RPMI7951 (cell line): Measurements from ENCODE around the gene CBARP. TPM values are rescaled to one million over a fixed set of nuclear protein-coding genes. Genes with fewer than 3 reads are reported as not detected.
A peak's percentile ranks its signal among the peaks of the same experiment; 100 is the strongest.

ENCODE experiments used
- DNase-seq: peaks from one replicate; pipeline ENCODE4 v3.0.0-alpha.2; 2012; ENCODE audit warnings: low read depth
- total RNA-seq: library from RNA; depleted of rRNA; stranded (reverse); fragments of >200 nt; shearing (Covaris generic); gene quantifications from 2 replicates; pipeline ENCODE4 v1.2.3, GENCODE V29; 2014

Gene CBARP
- total RNA-seq, 1 experiment from 2014 or later, result 0.48 TPM

DNA sequence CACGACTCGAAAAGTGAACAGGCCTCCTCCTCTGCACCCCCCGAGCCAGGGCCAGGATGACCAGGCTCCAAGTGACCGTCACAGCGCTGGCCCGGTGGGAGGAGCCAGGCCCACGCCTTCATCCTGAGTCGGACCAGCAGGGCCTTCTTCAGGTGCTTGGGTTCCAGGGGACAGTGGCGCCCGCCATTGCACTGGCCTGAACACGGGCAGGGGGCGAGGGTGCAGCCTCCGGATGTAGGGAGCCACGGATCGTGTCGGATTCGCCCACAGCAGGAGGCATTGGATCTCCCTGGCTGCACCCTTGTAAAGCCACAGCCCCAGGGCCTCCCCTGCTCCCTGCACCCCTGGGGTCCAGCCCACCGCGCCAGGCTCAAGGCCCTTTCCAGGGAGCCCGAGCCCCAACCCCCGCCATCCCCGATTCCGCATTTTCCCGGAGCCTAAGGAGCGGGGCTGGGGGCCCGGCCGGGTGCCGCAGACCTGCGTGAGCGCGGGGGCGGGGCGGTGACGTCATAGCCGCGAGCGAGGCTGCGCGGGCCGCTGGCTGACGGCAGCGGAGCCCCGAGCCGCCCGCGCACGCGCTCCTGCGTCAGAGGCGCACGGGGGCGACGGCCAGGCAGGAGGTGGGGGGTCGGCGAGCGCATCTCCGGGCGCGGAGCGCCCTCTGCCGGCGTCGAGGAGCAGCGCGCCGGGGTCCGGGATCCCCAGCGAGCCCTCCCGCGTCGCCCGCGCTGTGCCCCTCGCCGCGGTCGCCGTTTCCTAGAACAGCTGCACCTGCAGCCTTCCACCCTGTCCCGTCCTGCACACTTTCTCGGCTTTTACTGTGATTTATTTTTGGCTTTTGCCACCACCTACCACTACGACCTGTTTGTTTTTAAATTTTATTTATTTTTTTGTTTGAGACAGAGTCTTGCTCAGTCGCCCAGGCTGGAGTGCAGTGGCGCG, 2.3 kb upstream of the CBARP start:
- DNase-seq, result peak; percentile 83

DNA sequence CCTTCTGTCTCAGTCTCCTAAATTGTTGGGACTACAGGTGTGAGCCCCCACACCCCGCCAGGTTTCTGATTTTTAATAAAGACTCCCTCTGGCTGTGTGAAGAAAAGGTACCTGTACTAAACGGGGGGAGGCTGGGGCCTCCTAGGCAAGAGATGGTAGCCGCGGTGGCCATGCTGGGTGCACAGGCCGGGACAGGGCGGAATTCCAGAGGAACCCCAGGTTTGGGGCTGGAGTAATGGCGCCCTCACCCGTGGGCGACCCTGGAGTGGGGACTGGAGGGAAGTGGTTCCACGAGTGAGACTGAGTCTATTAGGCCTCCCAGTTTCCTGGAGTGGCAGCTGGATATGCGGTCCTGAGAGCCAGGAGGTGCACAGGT, 1.6 kb upstream of the CBARP start:
- DNase-seq, result no peak

DNA sequence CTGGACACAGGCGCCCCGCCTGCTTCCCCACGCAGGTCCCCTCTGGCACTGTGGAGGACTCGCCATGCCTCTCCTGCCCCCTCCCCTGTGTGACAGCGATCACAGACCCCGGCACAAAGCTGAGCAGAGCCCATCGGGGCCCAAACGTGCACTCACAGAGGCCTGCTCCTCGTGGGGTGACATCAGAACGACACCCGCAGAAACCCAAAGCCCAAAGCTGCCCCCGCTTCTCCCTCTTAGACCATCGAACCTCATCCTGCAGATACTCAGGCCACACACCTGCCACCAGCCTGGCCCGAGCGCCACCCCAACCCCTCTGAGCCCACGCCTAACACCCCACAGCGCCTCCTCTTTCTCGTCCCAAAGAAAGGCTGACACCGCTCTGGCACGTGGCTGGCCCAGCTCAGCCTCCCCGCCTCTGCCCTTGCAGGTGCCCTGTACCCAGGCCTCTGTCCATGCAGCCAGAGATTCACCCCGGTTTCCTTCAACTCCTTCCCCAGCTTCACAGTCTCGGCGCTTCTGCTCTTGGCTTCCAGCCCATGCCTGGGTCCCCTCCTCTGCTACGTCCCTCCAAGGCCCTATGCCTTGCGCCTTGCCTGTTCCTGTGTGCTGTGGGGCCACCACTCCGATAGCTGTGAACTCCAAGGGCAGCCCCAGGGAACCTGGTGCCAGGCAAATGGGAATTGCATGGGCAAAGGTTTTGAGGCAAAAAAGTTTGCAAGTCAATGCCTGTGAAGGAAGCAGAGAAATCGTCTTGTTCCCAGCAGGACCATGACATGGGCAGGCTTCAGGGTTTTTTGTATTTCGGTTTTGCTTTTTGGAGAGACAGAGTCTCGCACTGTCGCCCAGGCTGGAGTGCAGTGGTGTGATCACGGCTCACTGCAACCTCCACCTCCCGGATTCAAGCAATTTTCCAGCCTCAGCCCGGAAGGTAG, 831 bp upstream of the CBARP start:
- DNase-seq, result no peak

DNA sequence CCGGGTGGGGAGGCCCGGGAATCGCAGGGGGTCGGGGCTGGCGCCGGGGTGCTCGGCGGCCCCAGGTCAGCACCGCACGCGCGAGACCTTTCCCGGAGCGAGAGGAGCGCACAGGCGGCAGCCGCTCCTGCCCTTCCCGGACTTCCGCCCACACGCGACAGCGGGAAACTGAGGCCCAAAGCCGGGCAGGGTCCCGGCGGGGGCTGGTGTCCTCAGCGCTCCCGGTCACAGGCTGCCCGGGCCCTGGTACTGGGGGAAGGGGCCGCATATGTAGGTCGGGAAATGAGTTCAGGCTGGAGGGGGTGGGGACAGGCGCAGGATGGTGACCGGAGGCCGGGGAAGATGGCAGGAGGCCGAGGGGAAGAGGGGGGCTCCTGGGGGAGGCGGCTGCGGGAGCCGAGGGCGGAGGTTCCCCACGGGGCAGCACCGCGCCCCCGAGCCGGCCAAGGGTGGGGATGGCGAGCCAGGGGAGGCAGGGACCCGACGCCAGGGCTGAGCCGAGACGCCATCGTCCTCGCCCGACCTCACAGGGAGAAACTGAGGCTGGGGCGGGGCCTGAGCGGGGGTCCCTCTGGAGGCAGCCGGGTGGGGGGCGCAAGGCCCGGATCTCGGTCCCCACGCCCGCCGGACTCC, 662 bp downstream of the CBARP start:
- DNase-seq, result no peak

DNA sequence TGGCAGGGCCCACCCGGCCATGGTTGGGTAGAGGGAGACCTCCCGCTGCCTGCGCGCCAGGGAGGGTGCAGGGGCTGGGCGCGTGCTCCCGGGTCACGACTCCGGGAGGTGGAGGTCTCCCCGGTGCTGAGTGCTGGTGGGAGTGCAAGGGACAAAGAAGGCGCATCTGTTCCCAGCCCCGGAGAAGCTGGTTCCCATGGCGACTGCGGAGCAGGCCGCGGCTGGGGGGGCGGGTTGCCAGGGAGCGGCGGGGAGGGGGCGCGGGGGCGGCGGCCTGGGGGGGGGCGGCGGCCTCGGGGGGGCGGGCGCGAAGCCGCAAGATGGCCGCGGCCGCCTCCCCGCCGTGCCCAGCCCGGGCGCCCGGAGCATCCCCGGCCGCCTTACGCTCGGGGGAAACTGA, 1.2 kb downstream of the CBARP start:
- DNase-seq, result no peak

DNA sequence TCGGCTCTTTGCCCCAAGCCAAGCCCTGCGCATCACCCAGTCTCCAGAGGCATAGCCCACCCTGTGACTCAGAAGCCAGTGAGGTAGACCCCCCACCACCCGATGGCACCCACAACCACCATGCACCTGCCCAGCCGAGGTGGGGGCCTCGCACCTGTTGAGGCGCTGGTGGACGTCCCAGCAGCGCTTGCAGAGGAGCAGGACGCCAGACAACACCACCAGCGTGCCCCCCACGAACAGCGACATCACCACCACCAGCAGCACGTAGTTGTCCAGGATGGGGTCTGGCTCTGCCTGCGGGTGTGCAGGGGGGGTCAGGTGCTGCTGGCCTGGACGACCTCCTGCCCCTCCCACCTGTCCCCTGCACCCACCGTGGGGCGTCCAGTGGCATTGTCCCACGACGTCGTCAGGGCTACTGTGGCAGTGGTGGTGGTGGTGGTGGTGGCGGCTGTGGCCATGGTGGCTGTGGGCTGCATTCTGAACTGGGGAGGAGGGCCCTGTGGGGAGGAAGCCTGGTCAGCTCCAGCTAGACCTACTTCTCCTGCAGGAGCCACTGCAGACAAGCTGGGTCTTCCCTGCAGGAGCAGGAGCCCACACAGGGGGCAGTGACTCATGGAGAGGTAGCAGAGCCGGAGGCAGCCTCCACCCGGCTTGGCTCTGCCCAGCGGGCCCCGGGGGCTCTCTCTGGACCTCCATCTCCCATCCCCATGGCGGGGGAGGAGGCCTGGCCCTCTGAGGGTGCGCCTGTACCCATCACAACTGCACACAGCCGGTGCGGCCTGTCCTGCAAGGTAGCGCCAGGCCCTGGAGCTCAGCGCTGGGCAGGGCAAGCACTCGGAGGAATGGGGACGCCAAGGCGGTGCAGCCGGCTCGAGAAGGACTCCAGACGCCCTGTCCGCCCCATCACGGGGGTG, 1.9 kb downstream of the CBARP start:
- peak; percentile 54 for DNase-seq

DNA sequence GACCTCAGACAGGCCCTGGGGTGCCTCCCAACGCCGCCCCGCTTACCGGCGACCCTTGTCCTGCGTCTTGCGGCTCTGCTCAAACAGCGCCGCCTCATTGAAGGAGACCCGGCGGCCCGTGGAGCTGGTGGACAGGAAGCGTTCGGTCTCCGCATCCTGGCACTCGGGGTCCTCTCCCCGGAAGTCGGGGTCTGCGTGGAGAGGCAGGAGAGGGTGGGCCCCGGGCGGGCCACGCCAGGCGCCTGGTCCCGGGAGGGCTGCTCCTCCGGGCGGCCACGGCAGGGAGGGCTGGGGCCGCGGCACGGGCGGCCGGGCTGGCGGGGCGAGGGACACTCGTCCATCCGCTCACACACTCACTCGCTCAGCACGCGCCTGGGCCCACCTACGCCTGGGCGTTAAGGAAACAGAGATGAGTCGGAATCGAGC, 2.8 kb downstream of the CBARP start:
- DNase-seq, result no peak

DNA sequence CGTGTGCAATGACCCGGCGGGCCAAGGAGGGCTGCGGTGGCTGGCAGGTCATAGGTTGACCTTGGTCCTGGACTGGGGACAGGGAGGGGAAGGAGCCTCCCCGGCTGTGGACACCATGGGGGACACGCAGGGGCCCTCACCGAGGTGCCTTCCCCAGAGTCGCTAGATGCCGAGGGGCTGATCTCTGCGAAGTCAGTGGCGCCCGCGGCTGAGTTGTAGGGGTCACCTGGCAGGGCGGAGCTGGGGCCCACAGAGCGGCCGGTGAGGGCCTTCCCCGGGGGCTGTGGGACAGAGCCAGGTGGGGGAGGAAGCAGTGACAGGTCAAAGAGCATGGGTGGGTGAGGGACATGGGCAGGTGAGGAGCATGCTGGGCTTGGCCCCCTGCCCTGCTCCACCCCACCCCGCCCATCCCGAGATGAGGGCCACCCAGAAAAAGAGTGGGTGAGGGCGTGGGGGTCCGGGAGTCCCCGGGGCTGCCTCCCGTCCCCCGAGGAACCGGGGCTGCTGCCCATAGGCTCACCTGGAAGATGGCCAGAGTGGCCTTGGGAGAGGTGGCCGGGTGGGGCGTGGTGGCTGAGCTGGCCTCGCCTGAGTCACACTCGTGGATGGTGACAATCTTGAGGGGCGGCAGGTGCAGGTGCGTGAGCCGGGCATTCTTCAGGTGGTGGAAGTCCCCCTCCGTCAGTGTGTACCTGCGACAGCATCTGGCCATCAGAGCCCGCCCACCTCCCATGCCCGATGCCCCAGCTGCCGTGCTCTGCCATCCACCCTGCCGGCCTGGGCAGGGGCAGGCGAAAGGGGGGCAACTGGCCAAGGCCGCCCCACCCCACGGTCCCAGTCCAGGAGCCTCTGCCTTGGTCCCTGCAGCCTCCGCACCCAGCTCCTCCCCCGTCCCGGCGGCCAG, 3.5 kb downstream of the CBARP start:
- no peak for DNase-seq

DNA sequence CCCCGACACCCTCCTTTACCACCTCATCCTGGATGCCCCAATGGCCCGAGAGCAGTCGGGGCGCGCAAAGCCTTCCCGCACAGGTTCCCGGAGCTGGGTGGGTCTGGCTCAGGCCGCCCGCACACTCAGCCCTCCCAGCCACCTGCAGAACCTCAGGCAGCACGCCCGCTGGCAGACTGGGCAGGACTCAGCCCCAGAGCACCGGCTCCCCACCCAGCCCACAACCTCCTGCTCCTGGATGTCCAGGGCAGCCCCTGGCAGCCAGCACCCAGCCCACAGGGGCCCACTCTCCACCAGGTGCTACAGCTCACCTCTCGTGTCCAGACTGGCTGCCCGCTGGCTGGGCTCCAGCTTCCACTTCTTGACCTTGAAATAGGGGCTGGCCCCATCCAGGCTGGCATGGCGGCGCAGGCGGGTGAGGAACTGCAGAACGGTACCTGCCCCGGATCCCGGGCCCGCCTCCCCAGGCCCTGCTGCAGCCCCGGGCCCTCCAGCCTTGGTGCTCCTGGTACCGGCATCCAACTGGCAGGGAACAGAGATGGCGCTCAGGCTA, 4.6 kb downstream of the CBARP start:
- no peak for DNase-seq

DNA sequence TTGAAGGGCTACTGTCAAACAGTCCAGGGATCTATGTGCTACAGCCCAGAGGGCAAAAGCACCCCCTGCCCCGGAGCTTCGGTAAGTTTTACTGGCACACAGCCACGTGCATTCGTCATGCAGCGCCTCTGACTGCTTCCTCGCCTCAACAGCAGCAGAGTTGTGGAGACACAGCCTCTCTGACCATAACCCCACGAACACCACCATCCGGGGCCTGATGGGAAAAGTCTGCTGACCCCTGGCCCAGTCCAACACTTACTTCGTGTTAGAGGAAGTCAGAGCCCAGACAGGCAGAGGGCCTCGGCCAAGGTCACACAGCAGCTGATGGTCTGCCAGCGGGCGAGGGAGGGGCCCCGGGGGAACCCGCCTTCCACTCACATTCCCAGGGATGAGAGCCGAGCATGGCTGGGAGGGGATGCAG, 5.1 kb downstream of the CBARP start:
- no peak for DNase-seq

DNA sequence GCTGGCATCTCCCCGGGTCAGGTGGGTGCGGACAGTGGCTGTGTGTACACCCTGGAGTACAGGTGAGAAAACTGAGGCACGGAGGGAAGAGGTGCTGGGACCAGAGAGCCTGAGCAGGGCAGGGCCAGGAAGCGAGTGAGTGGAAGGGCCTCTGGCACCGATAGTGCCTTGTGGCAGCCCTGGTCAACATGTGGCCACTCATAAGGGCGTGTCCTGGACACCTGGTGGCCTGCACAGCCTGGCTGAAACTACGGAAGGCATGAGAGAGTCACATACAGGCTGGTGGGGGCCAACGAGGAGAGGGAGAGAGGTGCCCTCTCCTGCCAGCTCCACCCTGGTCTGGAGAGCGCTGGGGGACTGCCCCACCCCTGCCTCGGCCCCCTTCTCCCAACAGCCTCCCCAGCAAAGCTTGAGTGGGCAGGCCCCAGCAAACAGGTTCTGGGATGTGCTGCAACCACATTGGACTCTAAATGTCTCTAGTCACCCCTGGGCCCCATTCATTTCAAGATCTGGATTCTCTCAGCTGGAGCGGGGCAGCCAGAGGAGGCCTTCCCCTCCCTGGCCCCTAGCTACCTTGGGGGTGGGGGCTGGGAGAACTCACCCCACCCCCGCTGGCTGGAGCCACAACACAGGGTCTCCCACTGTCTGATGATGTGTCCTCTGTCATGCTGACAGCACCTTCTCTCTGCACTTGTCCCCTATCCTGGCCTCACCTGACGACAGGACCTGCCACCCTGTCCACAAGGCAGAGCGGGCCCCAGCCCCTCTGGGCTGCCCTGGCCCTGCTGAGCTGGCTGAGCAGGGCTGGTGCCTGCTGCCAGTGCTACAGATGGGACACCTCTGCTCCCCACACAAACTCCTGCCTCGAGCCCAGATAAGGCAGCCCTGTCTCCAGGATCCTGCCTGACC, 5.8 kb downstream of the CBARP start:
- DNase-seq, result no peak

DNA sequence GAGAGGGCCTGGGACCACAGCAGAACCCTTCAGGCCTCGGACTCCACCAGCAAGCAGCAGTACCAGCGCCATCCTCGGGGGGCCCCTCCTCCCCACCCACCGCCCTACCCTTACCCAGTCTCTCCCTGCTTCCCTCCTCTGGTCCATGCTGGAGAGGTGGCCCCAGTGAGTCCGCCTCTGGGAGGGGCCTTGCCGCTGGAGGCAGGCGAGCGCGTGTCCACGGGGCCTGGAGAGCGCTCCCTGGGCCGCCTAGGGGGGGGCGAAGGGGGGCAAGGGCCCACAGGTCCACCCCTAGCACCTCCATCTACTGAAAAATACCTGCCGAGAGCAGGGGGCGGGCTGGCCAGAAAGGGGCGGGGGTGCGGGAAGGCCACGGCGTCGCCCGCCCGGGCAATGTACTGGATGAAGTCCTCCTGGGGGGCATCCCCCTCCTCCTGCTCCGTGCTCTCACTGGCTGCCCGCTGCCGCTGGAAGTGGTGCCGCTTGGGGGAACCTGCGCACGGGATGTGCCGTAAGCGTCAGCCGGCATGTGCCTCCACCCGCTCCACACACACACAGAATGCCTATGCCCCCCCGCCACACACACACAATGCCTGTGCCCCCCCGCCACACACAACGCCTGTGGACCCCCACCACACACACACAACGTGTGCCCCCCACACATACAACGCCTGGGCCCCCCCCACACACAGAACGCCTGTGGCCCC, 6.9 kb downstream of the CBARP start:
- no peak for DNase-seq

DNA sequence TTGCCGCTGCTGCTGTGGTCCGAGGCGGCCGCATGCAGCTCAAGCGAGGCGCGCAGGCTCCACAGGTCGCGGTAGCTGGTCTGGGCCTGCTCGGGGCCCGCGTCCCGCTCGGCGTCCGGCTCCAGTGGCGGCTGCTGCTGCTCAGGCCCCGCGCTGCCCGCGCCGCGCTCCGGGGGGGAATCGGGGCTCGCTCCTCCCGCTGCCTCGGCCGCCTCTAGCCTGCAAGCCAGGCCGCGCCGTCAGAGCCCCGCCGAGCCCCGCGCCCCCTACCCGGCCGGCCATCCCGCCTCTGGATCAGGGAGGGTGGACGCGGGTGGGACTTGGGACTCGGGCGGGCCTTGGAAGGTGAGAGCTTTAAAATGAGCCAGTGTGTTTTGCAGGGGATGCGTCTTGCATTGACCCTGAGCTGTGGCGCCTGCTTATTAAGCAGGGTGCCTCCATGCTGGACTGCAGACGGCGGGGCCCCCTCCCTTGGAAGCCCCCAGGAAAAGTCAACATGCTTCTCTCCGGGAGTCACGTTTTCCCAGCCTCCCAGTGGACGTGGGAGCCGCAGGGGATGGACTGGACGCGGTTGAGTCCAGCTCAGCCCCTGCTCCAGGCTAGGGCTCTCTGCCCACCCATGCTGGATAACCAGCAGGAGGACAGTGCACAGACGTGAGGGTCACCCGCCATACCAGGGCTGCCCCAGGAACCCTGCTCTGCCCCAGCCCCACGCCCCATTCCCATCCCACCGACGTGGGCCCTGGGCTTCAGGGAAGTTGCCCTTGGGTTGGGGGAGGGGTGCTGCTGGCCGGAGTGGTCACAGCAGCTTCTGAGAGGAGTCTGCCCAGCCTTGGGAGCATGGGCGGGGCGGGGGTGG, 7.7 kb downstream of the CBARP start:
- DNase-seq, result no peak

DNA sequence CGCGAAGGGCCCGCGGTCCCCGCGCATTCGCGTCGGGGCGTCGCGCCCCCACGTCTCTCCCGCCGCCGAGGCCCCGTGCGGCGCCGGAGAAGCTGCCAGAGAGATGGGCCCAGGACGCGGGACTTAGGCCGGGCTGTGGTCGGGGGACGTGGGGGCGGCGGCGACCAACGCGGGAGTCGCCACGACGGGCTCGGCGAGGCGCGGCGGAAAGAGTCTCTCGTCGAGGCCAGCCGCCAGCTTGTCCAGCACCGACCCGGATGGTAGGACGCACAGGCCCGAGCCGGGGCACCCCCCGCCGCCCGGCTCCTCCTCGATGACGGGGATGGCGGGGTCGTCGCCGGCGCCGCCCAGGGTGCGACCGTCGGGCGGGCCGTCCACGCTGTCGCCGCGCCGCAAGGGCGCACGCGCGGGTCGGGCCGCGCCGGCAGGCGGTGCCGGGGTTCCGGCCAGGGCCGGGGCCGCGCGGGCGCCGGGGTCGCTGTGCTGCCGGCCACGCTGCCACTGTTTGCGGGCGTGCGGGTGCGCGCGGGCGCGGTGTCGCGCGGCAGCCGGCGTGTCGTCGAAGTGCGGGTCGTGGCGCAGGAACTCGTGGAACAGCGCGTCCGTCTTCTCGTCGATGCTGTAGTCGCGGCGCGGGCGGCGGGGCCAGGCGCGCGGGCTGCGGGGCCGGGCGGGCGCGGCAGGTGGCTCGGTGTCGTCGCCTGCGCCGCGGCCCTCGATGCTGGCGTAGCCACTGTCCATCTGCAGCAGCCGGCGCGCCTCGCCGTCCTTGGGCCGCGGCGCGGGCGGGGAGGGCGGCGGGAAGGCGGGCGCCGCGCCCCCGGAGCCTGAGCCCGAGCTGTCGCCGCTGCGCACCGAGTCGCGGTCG, 8.5 kb downstream of the CBARP start:
- DNase-seq, result no peak

DNA sequence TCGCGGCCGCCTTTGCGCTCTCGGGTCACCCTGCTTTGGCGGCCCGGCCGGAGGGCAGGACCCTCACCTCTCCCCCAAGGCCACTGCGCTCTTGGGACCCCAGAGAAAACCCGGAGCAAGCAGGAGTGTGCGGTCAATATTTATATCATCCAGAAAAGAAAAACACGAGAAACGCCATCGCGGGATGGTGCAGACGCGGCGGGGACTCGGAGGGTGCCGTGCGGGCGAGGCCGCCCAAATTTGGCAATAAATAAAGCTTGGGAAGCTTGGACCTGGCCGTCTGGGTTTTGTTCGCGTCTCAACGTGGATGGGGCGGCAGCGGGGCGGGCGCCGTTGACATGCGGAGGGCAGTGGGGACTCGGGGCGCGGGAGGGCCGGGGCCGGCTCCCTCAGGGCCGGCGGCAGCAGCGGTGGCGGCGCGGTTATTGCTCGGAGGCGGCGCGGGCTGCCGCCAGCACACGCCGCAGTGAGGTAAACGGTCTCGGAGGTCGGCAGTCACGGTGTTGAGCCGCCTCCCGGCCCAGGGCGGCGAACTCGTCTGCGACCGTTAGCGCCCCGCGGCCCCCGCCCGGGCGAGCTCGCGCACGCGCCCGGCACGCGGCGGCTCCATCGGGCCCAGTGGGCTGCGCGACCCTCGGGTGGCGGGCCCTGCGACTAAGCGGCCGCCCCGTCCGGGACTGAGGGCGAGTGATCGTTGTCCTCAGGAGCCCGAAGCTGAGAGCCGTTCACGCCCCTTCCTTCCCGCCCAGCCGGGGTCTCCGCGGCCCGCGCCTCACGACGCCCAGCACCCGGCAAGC, 9.4 kb downstream of the CBARP start:
- no peak for DNase-seq
